Ovary (tissue), 3 donors: ENCODE results near the gene ANLN.

Experiments
- POLR2A ChIP-seq: fragments of 450-650 bp; IDR thresholded peaks from one replicate; pipeline ENCODE4 v1.6.1; 2017; ENCODE audit warnings: antibody characterized with exemption, mild to moderate bottlenecking, moderate library complexity
- TF ChIP-seq, protein P1 (sequence below), 3 donors: fragments of 450-650 bp in 2 of 3; fragments of 200-600 bp in 1 of 3; IDR thresholded peaks; one replicate each; pipeline versions ENCODE4 v1.5.1 to v1.8.0; 2016 to 2022; ENCODE audit warnings: antibody characterized with exemption in 3 of 3, mild to moderate bottlenecking in 1 of 3
- donor health status: DM: no; HTN: no; CAD: no.

DNA sequence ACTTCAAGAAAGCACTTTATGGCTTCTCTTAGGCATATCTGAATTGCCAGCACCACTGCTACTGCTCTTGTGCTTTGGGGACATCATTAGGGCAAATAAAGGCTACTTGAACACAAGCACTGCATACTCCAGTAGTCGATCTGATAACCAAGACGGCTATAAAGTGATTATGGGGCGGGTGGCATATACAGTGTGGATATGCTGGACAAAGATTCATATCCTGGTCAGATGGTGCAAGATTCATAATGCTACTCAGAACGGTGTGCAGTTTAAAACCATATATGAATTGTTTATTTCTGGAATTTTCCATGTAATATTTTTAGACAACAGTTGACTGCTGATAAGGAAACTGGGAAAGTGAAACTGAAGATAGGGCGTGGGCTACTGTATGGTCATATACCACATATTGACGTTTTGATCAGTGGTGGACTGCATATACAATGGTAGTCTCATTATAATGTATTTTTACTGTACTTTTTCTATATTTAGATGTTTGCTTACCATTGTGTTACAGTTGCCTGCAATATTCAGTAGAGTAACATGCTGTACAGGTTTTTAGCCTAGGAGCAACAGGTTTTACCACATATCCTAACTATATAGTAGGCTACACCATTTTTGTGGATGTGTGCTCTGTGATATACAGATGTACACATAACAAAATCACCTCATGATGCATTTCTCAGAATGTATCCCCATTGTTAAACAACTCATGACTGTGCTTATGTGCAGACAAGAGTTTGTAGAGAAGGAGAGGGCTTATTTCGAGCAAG is 15.2 kb downstream of the ANLN start:
- TF ChIP-seq, protein P1, sequence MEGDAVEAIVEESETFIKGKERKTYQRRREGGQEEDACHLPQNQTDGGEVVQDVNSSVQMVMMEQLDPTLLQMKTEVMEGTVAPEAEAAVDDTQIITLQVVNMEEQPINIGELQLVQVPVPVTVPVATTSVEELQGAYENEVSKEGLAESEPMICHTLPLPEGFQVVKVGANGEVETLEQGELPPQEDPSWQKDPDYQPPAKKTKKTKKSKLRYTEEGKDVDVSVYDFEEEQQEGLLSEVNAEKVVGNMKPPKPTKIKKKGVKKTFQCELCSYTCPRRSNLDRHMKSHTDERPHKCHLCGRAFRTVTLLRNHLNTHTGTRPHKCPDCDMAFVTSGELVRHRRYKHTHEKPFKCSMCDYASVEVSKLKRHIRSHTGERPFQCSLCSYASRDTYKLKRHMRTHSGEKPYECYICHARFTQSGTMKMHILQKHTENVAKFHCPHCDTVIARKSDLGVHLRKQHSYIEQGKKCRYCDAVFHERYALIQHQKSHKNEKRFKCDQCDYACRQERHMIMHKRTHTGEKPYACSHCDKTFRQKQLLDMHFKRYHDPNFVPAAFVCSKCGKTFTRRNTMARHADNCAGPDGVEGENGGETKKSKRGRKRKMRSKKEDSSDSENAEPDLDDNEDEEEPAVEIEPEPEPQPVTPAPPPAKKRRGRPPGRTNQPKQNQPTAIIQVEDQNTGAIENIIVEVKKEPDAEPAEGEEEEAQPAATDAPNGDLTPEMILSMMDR (IDR thresholded peaks at IDR 0.05) = no peak
- no peak for TF ChIP-seq POLR2A
